HL-60 (cell line): Measurements from ENCODE around the gene MTM1.

Experiments
- POLR2AphosphoS5 ChIP-seq: IDR thresholded peaks from 2 replicates; pipeline ENCODE4 v1.6.1; 2012; ENCODE audit warnings: low read depth
- TF ChIP-seq, protein P1 (sequence below): IDR thresholded peaks from one replicate; pipeline ENCODE4 v1.5.1; 2011; ENCODE audit warnings: low read length, control low read depth, inconsistent platforms; ENCODE audit not compliant: insufficient read depth
- TF ChIP-seq, protein P2 (sequence below): IDR thresholded peaks from 2 replicates; pipeline ENCODE4 v1.6.1; 2012; ENCODE audit warnings: low read depth; ENCODE audit not compliant: insufficient replicate concordance

DNA sequence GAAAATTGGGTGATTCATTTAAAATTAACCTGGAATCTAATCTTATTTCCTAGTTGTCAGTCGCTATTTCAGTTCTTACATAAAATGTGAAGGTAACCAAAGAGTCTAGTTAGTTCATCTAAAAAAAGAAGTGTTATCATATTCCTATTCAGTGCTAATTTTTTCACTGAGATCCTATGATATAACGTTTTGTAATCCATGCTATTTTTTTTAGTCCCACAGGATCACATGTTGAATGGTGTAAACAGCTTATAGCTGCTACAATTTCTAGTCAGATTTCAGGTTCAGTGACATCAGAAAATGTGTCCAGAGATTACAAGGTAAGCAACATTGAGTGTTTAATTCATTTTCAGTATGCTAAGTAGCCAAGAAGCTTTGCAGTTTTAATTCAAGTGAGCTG, 130.6 kb downstream of the MTM1 start:
- TF ChIP-seq, protein P1, sequence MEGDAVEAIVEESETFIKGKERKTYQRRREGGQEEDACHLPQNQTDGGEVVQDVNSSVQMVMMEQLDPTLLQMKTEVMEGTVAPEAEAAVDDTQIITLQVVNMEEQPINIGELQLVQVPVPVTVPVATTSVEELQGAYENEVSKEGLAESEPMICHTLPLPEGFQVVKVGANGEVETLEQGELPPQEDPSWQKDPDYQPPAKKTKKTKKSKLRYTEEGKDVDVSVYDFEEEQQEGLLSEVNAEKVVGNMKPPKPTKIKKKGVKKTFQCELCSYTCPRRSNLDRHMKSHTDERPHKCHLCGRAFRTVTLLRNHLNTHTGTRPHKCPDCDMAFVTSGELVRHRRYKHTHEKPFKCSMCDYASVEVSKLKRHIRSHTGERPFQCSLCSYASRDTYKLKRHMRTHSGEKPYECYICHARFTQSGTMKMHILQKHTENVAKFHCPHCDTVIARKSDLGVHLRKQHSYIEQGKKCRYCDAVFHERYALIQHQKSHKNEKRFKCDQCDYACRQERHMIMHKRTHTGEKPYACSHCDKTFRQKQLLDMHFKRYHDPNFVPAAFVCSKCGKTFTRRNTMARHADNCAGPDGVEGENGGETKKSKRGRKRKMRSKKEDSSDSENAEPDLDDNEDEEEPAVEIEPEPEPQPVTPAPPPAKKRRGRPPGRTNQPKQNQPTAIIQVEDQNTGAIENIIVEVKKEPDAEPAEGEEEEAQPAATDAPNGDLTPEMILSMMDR = no peak
- TF ChIP-seq, protein P2, sequence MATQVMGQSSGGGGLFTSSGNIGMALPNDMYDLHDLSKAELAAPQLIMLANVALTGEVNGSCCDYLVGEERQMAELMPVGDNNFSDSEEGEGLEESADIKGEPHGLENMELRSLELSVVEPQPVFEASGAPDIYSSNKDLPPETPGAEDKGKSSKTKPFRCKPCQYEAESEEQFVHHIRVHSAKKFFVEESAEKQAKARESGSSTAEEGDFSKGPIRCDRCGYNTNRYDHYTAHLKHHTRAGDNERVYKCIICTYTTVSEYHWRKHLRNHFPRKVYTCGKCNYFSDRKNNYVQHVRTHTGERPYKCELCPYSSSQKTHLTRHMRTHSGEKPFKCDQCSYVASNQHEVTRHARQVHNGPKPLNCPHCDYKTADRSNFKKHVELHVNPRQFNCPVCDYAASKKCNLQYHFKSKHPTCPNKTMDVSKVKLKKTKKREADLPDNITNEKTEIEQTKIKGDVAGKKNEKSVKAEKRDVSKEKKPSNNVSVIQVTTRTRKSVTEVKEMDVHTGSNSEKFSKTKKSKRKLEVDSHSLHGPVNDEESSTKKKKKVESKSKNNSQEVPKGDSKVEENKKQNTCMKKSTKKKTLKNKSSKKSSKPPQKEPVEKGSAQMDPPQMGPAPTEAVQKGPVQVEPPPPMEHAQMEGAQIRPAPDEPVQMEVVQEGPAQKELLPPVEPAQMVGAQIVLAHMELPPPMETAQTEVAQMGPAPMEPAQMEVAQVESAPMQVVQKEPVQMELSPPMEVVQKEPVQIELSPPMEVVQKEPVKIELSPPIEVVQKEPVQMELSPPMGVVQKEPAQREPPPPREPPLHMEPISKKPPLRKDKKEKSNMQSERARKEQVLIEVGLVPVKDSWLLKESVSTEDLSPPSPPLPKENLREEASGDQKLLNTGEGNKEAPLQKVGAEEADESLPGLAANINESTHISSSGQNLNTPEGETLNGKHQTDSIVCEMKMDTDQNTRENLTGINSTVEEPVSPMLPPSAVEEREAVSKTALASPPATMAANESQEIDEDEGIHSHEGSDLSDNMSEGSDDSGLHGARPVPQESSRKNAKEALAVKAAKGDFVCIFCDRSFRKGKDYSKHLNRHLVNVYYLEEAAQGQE = no peak
- no peak for TF ChIP-seq POLR2AphosphoS5
